BJ (cell line): ENCODE data around the gene SLC6A1. TPM values are rescaled to one million over a fixed set of nuclear protein-coding genes. Genes with fewer than 3 reads are reported as not detected.

ENCODE experiments used
- CTCF ChIA-PET: fragments of 350-600 bp; formaldehyde crosslinking; extraction: SDS; loops from one replicate; lab custom pipeline; 2021; ENCODE audit warnings: antibody characterized with exemption, inconsistent platforms; lab: Yijun Ruan, JAX
- POLR2A ChIA-PET: fragments of 300-600 bp; sonication (Branson Sonifier 250); formaldehyde crosslinking; extraction: SDS; loops from one replicate; lab custom pipeline; 2021; ENCODE audit warnings: antibody characterized with exemption; lab: Charles Lee
- DNase-seq: peaks from one replicate; pipeline ENCODE4 v3.0.0-alpha.2; 2011; ENCODE audit warnings: low read depth
- H3K27me3 ChIP-seq: 2 replicates; pipeline ENCODE4 v1.6.0; 2011; ENCODE audit warnings: low read length; ENCODE audit not compliant: control insufficient read depth, insufficient read depth
- H3K36me3 ChIP-seq: 2 replicates; pipeline ENCODE4 v1.5.1; 2011; ENCODE audit warnings: low read length; ENCODE audit not compliant: control insufficient read depth, insufficient read depth
- H3K4me3 ChIP-seq: 2 replicates; pipeline ENCODE4 v1.5.1; 2011; ENCODE audit warnings: low read depth, mild to moderate bottlenecking, control low read depth, low read length
- polyA plus RNA-seq: library from polyadenylated mRNA; depleted of rRNA; stranded (reverse); fragments of >200 nt; gene quantifications from 2 replicates; pipeline ENCODE4 v1.2.3, GENCODE V29; 2011
- TF ChIP-seq, protein P1 (sequence below): IDR thresholded peaks from 2 replicates; pipeline ENCODE4 v1.5.1; 2011; ENCODE audit warnings: low read depth, mild to moderate bottlenecking, control low read depth, inconsistent platforms, low read length, moderate library complexity; ENCODE audit not compliant: insufficient read depth

Gene SLC6A1
- polyA plus RNA-seq, 1 experiment = not detected

DNA sequence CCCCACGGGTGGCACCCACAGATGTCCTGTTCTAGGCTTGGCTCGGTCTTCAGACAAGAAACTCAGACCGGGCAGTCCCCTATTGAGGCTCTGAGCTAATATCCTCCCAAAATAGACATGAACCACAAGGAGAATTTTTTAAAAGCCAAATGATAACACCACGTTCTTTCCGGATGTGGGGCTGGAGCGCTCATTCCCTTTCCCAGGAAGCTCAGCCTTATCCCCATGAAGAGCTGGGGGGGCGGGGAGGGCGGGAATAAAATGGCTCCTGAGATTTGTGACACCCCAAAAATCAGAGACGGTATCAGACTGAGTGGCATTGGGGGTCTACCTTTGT is 1.1 kb downstream of the SLC6A1 start:
- peaks cover 51% of the 10 kb centered on the region for H3K27me3 ChIP-seq
- CTCF ChIA-PET = interaction anchor here (0.8 to 1.2 kb wide), 3 partner anchors 9 to 66 kb away, joined by 3 to 4 read pairs (median 3); no protein-coding TSS in a partner anchor
- DNase-seq = no peak

DNA sequence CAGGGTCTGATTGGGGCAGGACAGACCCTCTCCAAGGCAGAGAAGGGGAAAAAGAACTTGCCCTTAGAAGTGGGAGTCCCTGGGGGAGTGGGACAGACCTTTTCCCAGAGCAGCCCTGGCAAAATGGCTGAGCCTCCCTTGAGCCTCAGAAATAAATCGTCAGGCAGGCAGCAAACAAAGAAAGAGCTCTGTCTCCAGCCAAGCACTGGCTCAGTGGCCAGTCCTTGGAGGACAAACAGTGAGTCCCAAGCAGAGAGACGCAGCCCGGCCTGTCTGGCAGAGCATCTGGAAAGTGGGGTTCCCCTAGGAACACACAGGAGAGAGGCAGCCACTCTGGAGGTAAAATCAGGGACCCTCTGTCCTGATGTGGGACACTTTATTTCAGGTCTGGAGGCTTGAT is 1.8 kb downstream of the SLC6A1 start:
- Histone ChIP-seq H3K4me3 (no peak overlapping the region), H3K36me3 (no peaks in the 10 kb centered on the region), H3K27me3 (peaks cover 52% of the 10 kb centered on the region)
- no peak for DNase-seq
- TF ChIP-seq, protein P1, sequence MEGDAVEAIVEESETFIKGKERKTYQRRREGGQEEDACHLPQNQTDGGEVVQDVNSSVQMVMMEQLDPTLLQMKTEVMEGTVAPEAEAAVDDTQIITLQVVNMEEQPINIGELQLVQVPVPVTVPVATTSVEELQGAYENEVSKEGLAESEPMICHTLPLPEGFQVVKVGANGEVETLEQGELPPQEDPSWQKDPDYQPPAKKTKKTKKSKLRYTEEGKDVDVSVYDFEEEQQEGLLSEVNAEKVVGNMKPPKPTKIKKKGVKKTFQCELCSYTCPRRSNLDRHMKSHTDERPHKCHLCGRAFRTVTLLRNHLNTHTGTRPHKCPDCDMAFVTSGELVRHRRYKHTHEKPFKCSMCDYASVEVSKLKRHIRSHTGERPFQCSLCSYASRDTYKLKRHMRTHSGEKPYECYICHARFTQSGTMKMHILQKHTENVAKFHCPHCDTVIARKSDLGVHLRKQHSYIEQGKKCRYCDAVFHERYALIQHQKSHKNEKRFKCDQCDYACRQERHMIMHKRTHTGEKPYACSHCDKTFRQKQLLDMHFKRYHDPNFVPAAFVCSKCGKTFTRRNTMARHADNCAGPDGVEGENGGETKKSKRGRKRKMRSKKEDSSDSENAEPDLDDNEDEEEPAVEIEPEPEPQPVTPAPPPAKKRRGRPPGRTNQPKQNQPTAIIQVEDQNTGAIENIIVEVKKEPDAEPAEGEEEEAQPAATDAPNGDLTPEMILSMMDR = no peak
- POLR2A ChIA-PET = no interaction called here
- CTCF ChIA-PET = interaction anchor here (1.1 to 1.2 kb wide), 2 partner anchors 10 to 14 kb away, joined by 3 to 4 read pairs; no protein-coding TSS in a partner anchor

More for the DNA sequence above, 1.1 kb downstream of the SLC6A1 start:
- POLR2A ChIA-PET = no interaction called here
- no peak overlapping the region for H3K4me3 ChIP-seq
- TF ChIP-seq, protein P1 = no peak
- no peaks in the 10 kb centered on the region for H3K36me3 ChIP-seq

DNA sequence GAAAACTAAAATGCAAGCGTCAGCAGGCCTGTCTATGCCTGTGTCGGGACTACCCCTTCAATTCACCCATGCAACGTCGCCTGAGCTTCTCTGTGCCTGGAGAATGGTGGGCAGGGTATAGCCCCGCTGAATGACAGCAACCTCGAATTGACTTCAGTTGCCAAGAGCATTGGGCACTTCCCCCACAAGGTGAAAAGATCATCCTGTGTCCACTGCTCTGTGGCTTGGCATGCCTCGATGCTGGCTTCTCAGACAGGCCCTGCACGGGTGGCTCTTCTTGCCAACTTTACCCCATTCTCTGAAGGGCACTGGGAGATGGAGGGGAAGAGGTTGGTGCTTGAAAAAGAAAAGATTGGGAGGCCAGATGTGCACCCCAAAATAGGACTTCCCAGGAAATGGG is 3.3 kb downstream of the SLC6A1 start:
- TF ChIP-seq, protein P1 = no peak
- ChIA-PET CTCF (no interaction called here), POLR2A (no interaction called here)
- no peak for DNase-seq
- H3K4me3 ChIP-seq = no peak overlapping the region
- H3K27me3 ChIP-seq = peaks cover 46% of the 10 kb centered on the region
- H3K36me3 ChIP-seq = no peaks in the 10 kb centered on the region

DNA sequence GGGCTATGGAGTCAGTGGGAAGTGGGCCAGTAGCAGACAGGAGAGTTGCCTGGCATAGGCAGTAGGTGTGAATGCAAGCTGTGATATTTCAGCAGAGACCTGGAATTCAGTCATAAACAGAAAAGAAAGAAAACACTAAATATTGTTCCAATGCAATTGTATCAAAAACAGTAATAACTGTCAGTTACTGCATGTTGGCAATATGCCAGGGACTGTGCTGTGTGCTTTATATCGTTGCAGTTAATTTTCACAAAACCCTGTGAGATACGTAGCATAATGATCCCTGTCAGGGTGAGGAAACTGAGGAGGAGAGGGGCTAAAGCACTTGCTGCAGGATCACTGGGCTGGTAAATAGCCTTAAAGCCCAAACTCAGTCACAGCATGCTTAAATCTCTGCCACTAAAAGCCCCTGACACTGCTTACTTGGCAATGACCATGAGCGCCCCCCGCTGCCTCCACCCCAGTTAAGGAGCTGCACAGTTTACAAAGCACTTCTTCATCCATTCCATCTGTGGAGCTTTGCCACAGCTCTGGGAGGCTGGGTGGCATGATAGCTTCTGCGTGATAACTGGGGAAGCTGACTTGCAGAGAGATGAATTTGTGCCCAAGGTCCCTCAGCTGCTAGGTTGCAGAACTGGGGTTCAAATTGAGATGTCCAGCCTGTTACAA is 3.9 kb downstream of the SLC6A1 start:
- Histone ChIP-seq H3K4me3 (no peak overlapping the region), H3K36me3 (no peaks in the 10 kb centered on the region), H3K27me3 (peaks cover 40% of the 10 kb centered on the region)
- no peak for DNase-seq
- POLR2A ChIA-PET = no interaction called here
- CTCF ChIA-PET = interaction anchor here (2.1 kb wide), 1 partner anchor 13 kb away, joined by 7 read pairs; no protein-coding TSS in a partner anchor
- TF ChIP-seq, protein P1 = no peak

DNA sequence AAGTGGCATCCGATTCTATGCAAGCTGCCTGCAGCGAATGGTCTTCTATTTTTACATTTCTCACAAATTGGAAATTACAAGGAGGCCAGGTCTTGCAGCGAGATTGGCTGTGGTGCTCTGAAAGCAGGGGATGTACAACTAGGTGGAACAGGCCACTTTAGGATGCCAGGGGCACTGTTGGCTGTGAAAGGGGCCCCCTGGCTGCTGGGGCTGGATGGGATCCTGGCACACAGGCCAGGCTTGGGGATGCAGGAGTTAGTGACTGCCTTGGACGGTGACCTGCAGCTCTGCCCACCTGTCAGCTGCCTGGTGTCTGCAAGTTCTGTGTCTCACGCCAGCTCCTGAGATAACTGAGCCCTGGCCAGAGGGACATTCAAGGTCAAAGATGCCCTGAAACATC is 4.6 kb downstream of the SLC6A1 start:
- CTCF ChIA-PET = interaction anchor here (0.7 to 2.1 kb wide), 5 partner anchors 11 to 65 kb away, joined by 3 to 7 read pairs (median 3); no protein-coding TSS in a partner anchor
- POLR2A ChIA-PET = no interaction called here
- Histone ChIP-seq H3K4me3 (no peak overlapping the region), H3K27me3 (peaks cover 33% of the 10 kb centered on the region), H3K36me3 (no peaks in the 10 kb centered on the region)
- TF ChIP-seq, protein P1 = no peak
- no peak for DNase-seq
